Heart left ventricle (tissue), 13 donors: ENCODE results near the gene CPNE4.

Source experiments
- POLR2A ChIP-seq, 2 donors: fragments of 450-650 bp; IDR thresholded peaks; one replicate each; pipeline ENCODE4 v1.6.1; 2017; ENCODE audit warnings: antibody characterized with exemption in 2 of 2, mild to moderate bottlenecking in 2 of 2, moderate library complexity in 2 of 2
- TF ChIP-seq, protein P1 (sequence below), 12 donors: fragments of 200-600 bp; sonication (generic) in 4 of 12; IDR thresholded peaks; one replicate each; pipeline versions ENCODE4 v1.5.0 to v1.8.0; 2018 to 2022; ENCODE audit warnings: antibody characterized with exemption in 12 of 12, mild to moderate bottlenecking in 5 of 12
- donor health status: ischemic (EF 13 %, LVEDD 7.1; RV severe dilation, severe dysfunction).
- donor health status: DM: no; HTN: yes; CAD: no.
- donor health status: DM: no; HTN: no; CAD: no.
- donor health status: ischemic (EF 25% LVEDD 6.9; RV normal size, moderate dysfunction).
- donor health status: ischemic (EF 25% LVEDD 5.7; RV mildly dilated, moderate dysfunction).
- donor health status: ischemic (EF 35%, LVEDD 5.7; RV mildly dilated, moderate dysfunction).
- donor health status: nonischemic (EF 11% LVEDD 7.7; RV severe dilation, severe dysfunction).
- donor health status: DM: yes; HTN: yes; CAD: no.
- donor health status: PGD.
- donor health status: ischemic (EF 29% LVEDD 5.4; RV normal size, mild dysfunction).
- donor health status: nonischemic (EF 23%, LVEDD 6.1; RV moderate dilation, normal function).

- no peak for TF ChIP-seq POLR2A (IDR thresholded peaks at IDR 0.05)
- TF ChIP-seq, protein P1, sequence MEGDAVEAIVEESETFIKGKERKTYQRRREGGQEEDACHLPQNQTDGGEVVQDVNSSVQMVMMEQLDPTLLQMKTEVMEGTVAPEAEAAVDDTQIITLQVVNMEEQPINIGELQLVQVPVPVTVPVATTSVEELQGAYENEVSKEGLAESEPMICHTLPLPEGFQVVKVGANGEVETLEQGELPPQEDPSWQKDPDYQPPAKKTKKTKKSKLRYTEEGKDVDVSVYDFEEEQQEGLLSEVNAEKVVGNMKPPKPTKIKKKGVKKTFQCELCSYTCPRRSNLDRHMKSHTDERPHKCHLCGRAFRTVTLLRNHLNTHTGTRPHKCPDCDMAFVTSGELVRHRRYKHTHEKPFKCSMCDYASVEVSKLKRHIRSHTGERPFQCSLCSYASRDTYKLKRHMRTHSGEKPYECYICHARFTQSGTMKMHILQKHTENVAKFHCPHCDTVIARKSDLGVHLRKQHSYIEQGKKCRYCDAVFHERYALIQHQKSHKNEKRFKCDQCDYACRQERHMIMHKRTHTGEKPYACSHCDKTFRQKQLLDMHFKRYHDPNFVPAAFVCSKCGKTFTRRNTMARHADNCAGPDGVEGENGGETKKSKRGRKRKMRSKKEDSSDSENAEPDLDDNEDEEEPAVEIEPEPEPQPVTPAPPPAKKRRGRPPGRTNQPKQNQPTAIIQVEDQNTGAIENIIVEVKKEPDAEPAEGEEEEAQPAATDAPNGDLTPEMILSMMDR (IDR thresholded peaks at IDR 0.05): no peak
These were observed 499.7 kb downstream of the CPNE4 start for GRCh38 chr3:131535131-131535530.
